ENCODE results near the gene CFAP74. TPM values are rescaled to one million over a fixed set of nuclear protein-coding genes. Genes with fewer than 3 reads are reported as not detected.

Gene CFAP74
- total RNA-seq, 1 experiment from 2014 or later, result 0.28 TPM

DNA sequence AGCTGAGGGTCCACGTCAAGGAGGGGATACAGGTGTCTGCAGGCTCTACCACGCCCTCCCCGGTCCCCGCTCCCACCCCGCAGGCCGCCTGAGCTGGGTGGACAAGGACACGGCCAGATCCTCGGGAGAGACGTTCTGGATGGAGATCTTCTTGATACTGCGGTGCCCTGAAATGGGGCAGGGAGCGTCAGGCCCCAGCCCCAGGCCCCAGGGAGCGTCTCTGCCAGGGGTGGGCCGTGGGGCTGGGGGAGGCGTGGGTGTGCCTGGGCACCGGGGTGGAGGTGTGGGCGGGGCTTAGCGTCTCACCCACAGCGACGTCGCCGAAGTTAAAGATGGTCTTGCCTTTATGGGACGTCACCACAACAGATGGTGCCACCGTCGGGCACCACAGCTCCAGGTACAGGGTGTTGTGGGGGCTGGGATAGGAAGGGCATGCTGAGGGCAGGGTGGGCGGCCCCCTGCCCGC is 77.2 kb downstream of the CFAP74 start:
- no peaks in the 10 kb centered on the region for H3K79me2 ChIP-seq (ENCODE audit: insufficient read depth, low read length)
- no peaks in the 10 kb centered on the region for H3K23me2 ChIP-seq (ENCODE audit: insufficient read length, low read depth, low read length, poor library complexity, severe bottlenecking)
- Mint-ChIP-seq H3K4me1 (peaks cover 0 to 4% of the 10 kb centered on the region in 2 experiments; a peak in 2 of 4 replicates), H3K27me3 (ENCODE audit: low read depth) (peaks cover 4% of the 10 kb centered on the region), H3K27ac (no peak overlapping the region), H3K9me3 (peaks cover 5% of the 10 kb centered on the region in 2 experiments; a peak in 2 of 5 replicates), H3K36me3 (ENCODE audit: insufficient read depth in 1 of 3, low read depth in 3 of 3) (no peaks in the 10 kb centered on the region), H3K4me3 (no peak overlapping the region)
- H3K4ac ChIP-seq (ENCODE audit: low read depth, low read length), result no peak overlapping the region
- TF ChIP-seq, protein P1, sequence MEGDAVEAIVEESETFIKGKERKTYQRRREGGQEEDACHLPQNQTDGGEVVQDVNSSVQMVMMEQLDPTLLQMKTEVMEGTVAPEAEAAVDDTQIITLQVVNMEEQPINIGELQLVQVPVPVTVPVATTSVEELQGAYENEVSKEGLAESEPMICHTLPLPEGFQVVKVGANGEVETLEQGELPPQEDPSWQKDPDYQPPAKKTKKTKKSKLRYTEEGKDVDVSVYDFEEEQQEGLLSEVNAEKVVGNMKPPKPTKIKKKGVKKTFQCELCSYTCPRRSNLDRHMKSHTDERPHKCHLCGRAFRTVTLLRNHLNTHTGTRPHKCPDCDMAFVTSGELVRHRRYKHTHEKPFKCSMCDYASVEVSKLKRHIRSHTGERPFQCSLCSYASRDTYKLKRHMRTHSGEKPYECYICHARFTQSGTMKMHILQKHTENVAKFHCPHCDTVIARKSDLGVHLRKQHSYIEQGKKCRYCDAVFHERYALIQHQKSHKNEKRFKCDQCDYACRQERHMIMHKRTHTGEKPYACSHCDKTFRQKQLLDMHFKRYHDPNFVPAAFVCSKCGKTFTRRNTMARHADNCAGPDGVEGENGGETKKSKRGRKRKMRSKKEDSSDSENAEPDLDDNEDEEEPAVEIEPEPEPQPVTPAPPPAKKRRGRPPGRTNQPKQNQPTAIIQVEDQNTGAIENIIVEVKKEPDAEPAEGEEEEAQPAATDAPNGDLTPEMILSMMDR (conservative IDR thresholded peaks at IDR 0.05), result no peak
- no peak overlapping the region for H2AK5ac ChIP-seq (ENCODE audit: insufficient read length, low read length)
- H3K27me3 ChIP-seq (ENCODE audit: insufficient read depth, low read length), result no peaks in the 10 kb centered on the region
- H3T11ph ChIP-seq (ENCODE audit: low read length), result no peak overlapping the region
- no peak overlapping the region for H3K9ac ChIP-seq (ENCODE audit: extremely low read depth, insufficient read length, low read length)
- no peak overlapping the region for H3K18ac ChIP-seq (ENCODE audit: insufficient read length, low read depth, low read length)
- peak; percentile 27 for DNase-seq
- H3K4me2 ChIP-seq (ENCODE audit: insufficient read depth, insufficient read length, low read length), result no peak overlapping the region
- H3K23ac ChIP-seq (ENCODE audit: insufficient read length, low read depth, low read length), result no peak overlapping the region
- H3K14ac ChIP-seq (ENCODE audit: insufficient read depth, low read length), result no peak overlapping the region
- no peaks in the 10 kb centered on the region for H4K20me1 ChIP-seq (ENCODE audit: control insufficient read depth, insufficient read depth, insufficient read length)
- no peak overlapping the region for H4K8ac ChIP-seq (replicated peaks; ENCODE audit: insufficient read length, low read depth, low read length)
- no peaks in the 10 kb centered on the region for H3K4me1 ChIP-seq (ENCODE audit: insufficient read depth, low read length)
- H2BK12ac ChIP-seq (ENCODE audit: insufficient read length, low read depth, low read length), result no peak overlapping the region
- no peaks in the 10 kb centered on the region for H3K79me1 ChIP-seq (ENCODE audit: insufficient read depth, low read depth, low read length, poor library complexity, severe bottlenecking)
- H4K5ac ChIP-seq (ENCODE audit: insufficient read length, low read depth, low read length), result no peak overlapping the region
- H4K91ac ChIP-seq (ENCODE audit: insufficient read length, low read depth, low read length), result no peak overlapping the region
- WGBS (ENCODE audit: extremely low coverage, insufficient read length, low lambda C conversion rate), result no CpG with 5 or more reads among the region's 26 CpGs
- no peak overlapping the region for H2BK5ac ChIP-seq (ENCODE audit: insufficient read length, low read length)
- H2BK120ac ChIP-seq (ENCODE audit: low read depth, low read length, poor library complexity, severe bottlenecking), result no peak overlapping the region
- no peak overlapping the region for H2BK15ac ChIP-seq (ENCODE audit: low read depth, low read length)
- H3K9me3 ChIP-seq (ENCODE audit: control insufficient read depth, low read depth, low read length), result no peaks in the 10 kb centered on the region
- no peak overlapping the region for H2BK20ac ChIP-seq (ENCODE audit: low read depth, low read length, poor library complexity, severe bottlenecking)
- no peak overlapping the region for H3K56ac ChIP-seq (ENCODE audit: insufficient read length, low read depth, low read length)
- H3K27ac ChIP-seq (ENCODE audit: insufficient read length, low read depth, low read length), result no peak overlapping the region
- H2AFZ ChIP-seq (ENCODE audit: low read length), result no peak overlapping the region
